ENCODE results near the gene DCST1. TPM values are rescaled to one million over a fixed set of nuclear protein-coding genes. Genes with fewer than 3 reads are reported as not detected.

Gene DCST1
- total and polyA plus RNA-seq, 2 of the 13 experiments (the other 11 are each of a cell fraction or from before 2014, with no cell fraction given) = 0.04 TPM; not detected in 1

DNA sequence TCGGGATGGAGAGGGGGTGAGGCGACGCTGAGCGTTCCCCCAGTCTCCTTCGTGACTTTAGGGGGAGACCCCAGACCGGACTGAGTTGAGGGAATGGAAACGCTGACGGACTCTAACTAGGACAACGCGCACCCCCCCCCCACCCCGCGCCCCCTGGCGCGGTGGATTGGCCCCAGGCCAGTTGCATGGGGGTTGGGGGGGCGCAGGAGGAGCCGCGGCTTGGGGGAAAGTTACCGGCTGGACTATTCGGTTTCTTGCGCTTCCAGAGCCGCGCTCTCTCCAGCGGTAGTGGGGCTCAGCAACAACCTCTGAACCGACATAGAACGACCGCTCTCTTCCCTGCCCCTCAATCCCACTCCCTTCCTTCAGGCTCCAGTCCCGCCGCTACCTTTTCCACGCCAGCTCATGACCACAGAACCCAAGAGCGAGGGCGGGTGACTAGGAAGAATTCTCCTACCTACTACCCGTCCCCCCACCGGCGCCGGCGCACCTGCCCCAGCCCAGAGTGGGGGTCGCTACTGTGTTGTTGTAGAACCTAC is 30.3 kb upstream of the DCST1 start:
- Histone ChIP-seq H3K27me3 (ENCODE audit: control insufficient read depth in 1 of 2, insufficient read depth in 2 of 2, low read length in 2 of 2) (no peaks in the 10 kb centered on the region; a peak in 1 of 5 replicates), H3K9ac (ENCODE audit: insufficient read depth, low read depth, low read length) (peak overlapping the region; percentile 95), H4K20me1 (ENCODE audit: insufficient read depth, low read length) (peaks cover 4% of the 10 kb centered on the region; the same call in 1 of the 2 replicates), H3K4me3 (replicated peaks in 1 of 3; ENCODE audit: insufficient read depth in 1 of 3, low read depth in 2 of 3, low read length in 3 of 3) (peak overlapping the region; percentile 86 to 98 (median 98)), H3K27ac (ENCODE audit: extremely low read length, insufficient read depth, low read length) (peak overlapping the region; percentile 97), H3K4me2 (ENCODE audit: low read depth, low read length) (peak overlapping the region; percentile 89), H2AFZ (ENCODE audit: low read length) (no peak overlapping the region), H3K9me3 (ENCODE audit: low read length) (no peaks in the 10 kb centered on the region), H3K36me3 (replicated peaks in 1 of 2; ENCODE audit: control insufficient read depth in 1 of 2, insufficient read depth in 2 of 2, low read length in 2 of 2) (no peaks in the 10 kb centered on the region; a peak in 1 of 5 replicates), H3K79me2 (ENCODE audit: insufficient read depth, low read length) (peaks cover 39% of the 10 kb centered on the region), H3K4me1 (ENCODE audit: insufficient read depth, low read length) (peaks cover 57% of the 10 kb centered on the region)
- ChIA-PET CTCF (ENCODE audit: low intra/inter-chr PET ratio, low total read pairs) (interaction anchor here (1.6 to 6.8 kb wide), 2 partner anchors 14 kb away, joined by 5 to 54 read pairs; no protein-coding TSS in a partner anchor), POLR2A (interaction anchor here (0.6 to 6.7 kb wide), 9 partner anchors 11 to 223 kb away, joined by 3 to 90 read pairs (median 4); partner anchors contain the start of genes PMVK and SLC50A1)
- intact Hi-C loops (cut with micrococcal nuclease; ENCODE audit: unreplicated experiment) (loop anchor here (5.0 kb wide), 1 partner anchor 446 kb away; the partner anchor contains the start of gene UBE2Q1), in situ Hi-C loops (cut with HindIII; ENCODE audit: extremely low pct_ligation_motif_present, low pct_unique_long_range_greater_than_20kb) (no loop called here)
- DNase-seq (ENCODE audit: low spot score) = no peak
- no peak for FAIRE-seq
- ATAC-seq = no peak
- TSS peak; percentile 49 for BruUV-seq (replicated peaks)
- WGBS (ENCODE audit: low lambda C conversion rate) = 0% methylated on average over 15 of the region's 37 CpGs
- no peak for TF ChIP-seq ZNF720 (CRISPR knock-in tag; IDR thresholded peaks at IDR 0.05)
- TF ChIP-seq SMYD3 (CRISPR knock-in tag; IDR thresholded peaks at IDR 0.05) = peak; percentile 49; the same call in 1 of the 2 replicates
- no peak for TF ChIP-seq ERF (CRISPR knock-in tag; IDR thresholded peaks at IDR 0.05)
- TF ChIP-seq, protein P1, sequence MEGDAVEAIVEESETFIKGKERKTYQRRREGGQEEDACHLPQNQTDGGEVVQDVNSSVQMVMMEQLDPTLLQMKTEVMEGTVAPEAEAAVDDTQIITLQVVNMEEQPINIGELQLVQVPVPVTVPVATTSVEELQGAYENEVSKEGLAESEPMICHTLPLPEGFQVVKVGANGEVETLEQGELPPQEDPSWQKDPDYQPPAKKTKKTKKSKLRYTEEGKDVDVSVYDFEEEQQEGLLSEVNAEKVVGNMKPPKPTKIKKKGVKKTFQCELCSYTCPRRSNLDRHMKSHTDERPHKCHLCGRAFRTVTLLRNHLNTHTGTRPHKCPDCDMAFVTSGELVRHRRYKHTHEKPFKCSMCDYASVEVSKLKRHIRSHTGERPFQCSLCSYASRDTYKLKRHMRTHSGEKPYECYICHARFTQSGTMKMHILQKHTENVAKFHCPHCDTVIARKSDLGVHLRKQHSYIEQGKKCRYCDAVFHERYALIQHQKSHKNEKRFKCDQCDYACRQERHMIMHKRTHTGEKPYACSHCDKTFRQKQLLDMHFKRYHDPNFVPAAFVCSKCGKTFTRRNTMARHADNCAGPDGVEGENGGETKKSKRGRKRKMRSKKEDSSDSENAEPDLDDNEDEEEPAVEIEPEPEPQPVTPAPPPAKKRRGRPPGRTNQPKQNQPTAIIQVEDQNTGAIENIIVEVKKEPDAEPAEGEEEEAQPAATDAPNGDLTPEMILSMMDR (CRISPR knock-in tag; IDR thresholded peaks at IDR 0.05) = 0 out of 2 replicates have a peak, but pooled peaks have one; percentile 13
- TF ChIP-seq ZNF3 (CRISPR knock-in tag; IDR thresholded peaks at IDR 0.05) = no peak
- TF ChIP-seq IRX3 (CRISPR knock-in tag; IDR thresholded peaks at IDR 0.05; ENCODE audit: borderline replicate concordance, low read depth) = 0 out of 2 replicates have a peak, but pooled peaks have one; percentile 23
- TF ChIP-seq MEF2D (CRISPR knock-in tag; IDR thresholded peaks at IDR 0.05) = peak; percentile 18; the same call in 1 of the 2 replicates
- 0 out of 2 replicates have a peak, but pooled peaks have one; percentile 59 for TF ChIP-seq ZNF17 (CRISPR knock-in tag; IDR thresholded peaks at IDR 0.05)
- TF ChIP-seq AHR (CRISPR knock-in tag; IDR thresholded peaks at IDR 0.05) = no peak
- no peak for TF ChIP-seq RCOR2 (CRISPR knock-in tag; IDR thresholded peaks at IDR 0.05)
- TF ChIP-seq, protein P2, sequence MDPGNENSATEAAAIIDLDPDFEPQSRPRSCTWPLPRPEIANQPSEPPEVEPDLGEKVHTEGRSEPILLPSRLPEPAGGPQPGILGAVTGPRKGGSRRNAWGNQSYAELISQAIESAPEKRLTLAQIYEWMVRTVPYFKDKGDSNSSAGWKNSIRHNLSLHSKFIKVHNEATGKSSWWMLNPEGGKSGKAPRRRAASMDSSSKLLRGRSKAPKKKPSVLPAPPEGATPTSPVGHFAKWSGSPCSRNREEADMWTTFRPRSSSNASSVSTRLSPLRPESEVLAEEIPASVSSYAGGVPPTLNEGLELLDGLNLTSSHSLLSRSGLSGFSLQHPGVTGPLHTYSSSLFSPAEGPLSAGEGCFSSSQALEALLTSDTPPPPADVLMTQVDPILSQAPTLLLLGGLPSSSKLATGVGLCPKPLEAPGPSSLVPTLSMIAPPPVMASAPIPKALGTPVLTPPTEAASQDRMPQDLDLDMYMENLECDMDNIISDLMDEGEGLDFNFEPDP (CRISPR knock-in tag; conservative IDR thresholded peaks at IDR 0.05) = 0 out of 2 replicates have a peak, but pooled peaks have one; percentile 13
- peak; percentile 88 for TF ChIP-seq ZSCAN30 (CRISPR knock-in tag; IDR thresholded peaks at IDR 0.05)
- peak; percentile 78 for TF ChIP-seq AGO2 (optimal IDR thresholded peaks at IDR 0.05; ENCODE audit: low read depth, low read length)
- TF ChIP-seq ZNF143 (CRISPR knock-in tag; IDR thresholded peaks at IDR 0.05) = 0 out of 2 replicates have a peak, but pooled peaks have one; percentile 19
- peak; percentile 9; the same call in 1 of the 2 replicates for TF ChIP-seq SAP130 (CRISPR knock-in tag; IDR thresholded peaks at IDR 0.05; ENCODE audit: low read depth)
- no peak for TF ChIP-seq PHB2 (IDR thresholded peaks at IDR 0.05; ENCODE audit: partially characterized antibody)
- no peak for TF ChIP-seq TBL1XR1 (IDR thresholded peaks at IDR 0.05; ENCODE audit: borderline replicate concordance, low read length, partially characterized antibody)
- TF ChIP-seq HHEX (CRISPR knock-in tag; IDR thresholded peaks at IDR 0.05) = no peak
- TF ChIP-seq HNRNPL (IDR thresholded peaks at IDR 0.05; ENCODE audit: low read depth, low read length) = 0 out of 2 replicates have a peak, but pooled peaks have one; percentile 36
- 0 out of 2 replicates have a peak, but pooled peaks have one; percentile 36 for TF ChIP-seq ZNF431 (CRISPR knock-in tag; IDR thresholded peaks at IDR 0.05; ENCODE audit: borderline replicate concordance, low read depth)
- no peak for TF ChIP-seq MED8 (CRISPR knock-in tag; IDR thresholded peaks at IDR 0.05; ENCODE audit: insufficient replicate concordance)
- TF ChIP-seq SUZ12 (IDR thresholded peaks at IDR 0.05; ENCODE audit: low read depth, low read length) = no peak
- TF ChIP-seq MAFF (IDR thresholded peaks at IDR 0.05; ENCODE audit: low read depth, low read length) = no peak
- no peak for TF ChIP-seq ZNF383 (CRISPR knock-in tag; IDR thresholded peaks at IDR 0.05; ENCODE audit: borderline replicate concordance)
